ENCODE measurements around the gene SIX5. TPM values are rescaled to one million over a fixed set of nuclear protein-coding genes. Genes with fewer than 3 reads are reported as not detected.

The SIX5 gene
- total and polyA plus RNA-seq, 2 donors from 2014 or later, result 15.2 to 19.4 TPM

DNA sequence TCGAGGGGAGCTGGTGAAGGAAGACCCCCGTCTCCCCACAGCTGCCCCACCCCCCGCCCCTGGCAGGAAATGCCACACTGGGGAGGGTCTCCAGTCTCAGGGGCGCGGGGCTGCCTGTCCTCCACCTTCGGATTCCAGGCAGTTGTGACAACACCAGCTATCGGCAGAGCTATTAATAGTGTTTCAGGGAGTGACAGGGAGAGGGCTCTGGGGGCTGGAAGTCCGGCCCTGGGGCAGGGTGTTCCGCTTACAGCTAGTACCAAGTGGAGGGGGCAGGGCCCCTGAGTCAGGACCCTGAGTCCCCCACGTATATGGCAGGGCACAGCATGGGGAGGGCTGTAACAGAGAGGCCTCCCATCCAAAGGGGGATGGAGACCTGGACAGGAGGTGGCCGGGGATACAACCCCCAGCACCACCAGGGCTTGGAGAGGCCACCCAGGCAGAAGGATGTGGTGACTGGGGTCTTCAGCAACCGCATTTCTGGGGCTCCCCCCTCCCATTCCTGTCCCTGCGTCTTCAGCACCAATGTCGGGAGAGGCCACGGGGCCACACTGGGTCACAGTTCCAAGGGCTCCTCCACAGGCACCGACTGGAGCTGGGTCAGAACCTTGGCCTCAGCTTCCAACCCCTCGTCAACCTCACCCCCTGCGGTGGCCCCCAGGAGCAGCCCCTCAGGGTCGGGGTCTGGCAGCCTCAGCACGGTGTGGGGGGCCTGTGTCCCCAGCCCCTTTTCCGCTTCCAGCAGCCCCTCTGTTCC is 3.9 kb downstream of the SIX5 start:
- intact Hi-C loops (cut with DNase I), result no loop called here
- DNase-seq (peak in 3 of 5 donors; percentile 40 to 74 (median 61)), FAIRE-seq (no peak)
- Histone ChIP-seq H3K27ac (ENCODE audit: low read depth in 2 of 2, low read length in 2 of 2) (peak overlapping the region in 1 of 2 donors; percentile 32), H3K9ac (ENCODE audit: low read length in 3 of 3) (no peak overlapping the region), H3K4me3 (ENCODE audit: low read length in 3 of 3) (no peak overlapping the region), H3K9me3 (ENCODE audit: control insufficient read depth in 2 of 3, insufficient read depth in 1 of 3, low read length in 3 of 3) (no peaks in the 10 kb centered on the region), H3K27me3 (ENCODE audit: control insufficient read depth, insufficient read depth, low read length) (no peaks in the 10 kb centered on the region), H3K36me3 (ENCODE audit: control insufficient read depth in 2 of 3, insufficient read depth in 3 of 3, low read length in 3 of 3) (no peaks in the 10 kb centered on the region), H3K4me1 (ENCODE audit: control insufficient read depth in 2 of 3, insufficient read depth in 2 of 3, low read depth in 1 of 3, low read length in 3 of 3) (peaks cover 0 to 18% (median 0%) of the 10 kb centered on the region in 3 donors)
- TF ChIP-seq, protein P1, sequence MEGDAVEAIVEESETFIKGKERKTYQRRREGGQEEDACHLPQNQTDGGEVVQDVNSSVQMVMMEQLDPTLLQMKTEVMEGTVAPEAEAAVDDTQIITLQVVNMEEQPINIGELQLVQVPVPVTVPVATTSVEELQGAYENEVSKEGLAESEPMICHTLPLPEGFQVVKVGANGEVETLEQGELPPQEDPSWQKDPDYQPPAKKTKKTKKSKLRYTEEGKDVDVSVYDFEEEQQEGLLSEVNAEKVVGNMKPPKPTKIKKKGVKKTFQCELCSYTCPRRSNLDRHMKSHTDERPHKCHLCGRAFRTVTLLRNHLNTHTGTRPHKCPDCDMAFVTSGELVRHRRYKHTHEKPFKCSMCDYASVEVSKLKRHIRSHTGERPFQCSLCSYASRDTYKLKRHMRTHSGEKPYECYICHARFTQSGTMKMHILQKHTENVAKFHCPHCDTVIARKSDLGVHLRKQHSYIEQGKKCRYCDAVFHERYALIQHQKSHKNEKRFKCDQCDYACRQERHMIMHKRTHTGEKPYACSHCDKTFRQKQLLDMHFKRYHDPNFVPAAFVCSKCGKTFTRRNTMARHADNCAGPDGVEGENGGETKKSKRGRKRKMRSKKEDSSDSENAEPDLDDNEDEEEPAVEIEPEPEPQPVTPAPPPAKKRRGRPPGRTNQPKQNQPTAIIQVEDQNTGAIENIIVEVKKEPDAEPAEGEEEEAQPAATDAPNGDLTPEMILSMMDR (IDR thresholded peaks at IDR 0.05; ENCODE audit: borderline replicate concordance, extremely low read depth, insufficient read depth), result no peak

DNA sequence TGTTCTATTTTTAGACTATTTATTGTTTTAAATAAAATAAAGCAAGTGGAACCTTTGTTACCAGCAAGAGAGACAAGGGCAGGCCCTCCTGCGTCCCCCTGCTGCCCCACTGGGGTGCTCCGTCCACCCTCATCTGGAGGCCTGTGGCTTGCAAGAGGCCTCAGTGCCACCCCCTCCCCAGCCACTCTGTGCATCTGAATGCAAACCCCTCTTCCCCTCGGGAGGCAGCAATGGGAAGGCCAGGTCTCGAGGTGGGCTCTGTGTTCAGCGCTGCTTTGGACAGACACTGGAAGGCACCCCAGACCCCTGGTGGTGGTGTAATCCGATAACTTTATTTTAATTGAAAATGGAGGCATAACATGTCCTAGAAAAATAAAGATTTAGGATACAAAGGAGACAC is 4.6 kb downstream of the SIX5 start:
- Histone ChIP-seq H3K27me3 (ENCODE audit: control insufficient read depth, insufficient read depth, low read length) (no peaks in the 10 kb centered on the region), H3K4me3 (ENCODE audit: low read length in 3 of 3) (no peak overlapping the region), H3K4me1 (ENCODE audit: control insufficient read depth in 2 of 3, insufficient read depth in 2 of 3, low read depth in 1 of 3, low read length in 3 of 3) (peaks cover 0 to 18% (median 0%) of the 10 kb centered on the region in 3 donors), H3K36me3 (ENCODE audit: control insufficient read depth in 2 of 3, insufficient read depth in 3 of 3, low read length in 3 of 3) (no peaks in the 10 kb centered on the region), H3K9me3 (ENCODE audit: control insufficient read depth in 2 of 3, insufficient read depth in 1 of 3, low read length in 3 of 3) (no peaks in the 10 kb centered on the region), H3K27ac (ENCODE audit: low read depth in 2 of 2, low read length in 2 of 2) (no peak overlapping the region), H3K9ac (ENCODE audit: low read length in 3 of 3) (no peak overlapping the region)
- DNase-seq (peak in 4 of 5 donors; percentile 45 to 71 (median 54)), FAIRE-seq (no peak)
- TF ChIP-seq, protein P1 (IDR thresholded peaks at IDR 0.05; ENCODE audit: borderline replicate concordance, extremely low read depth, insufficient read depth), result no peak
- intact Hi-C loops (cut with DNase I), result no loop called here

DNA sequence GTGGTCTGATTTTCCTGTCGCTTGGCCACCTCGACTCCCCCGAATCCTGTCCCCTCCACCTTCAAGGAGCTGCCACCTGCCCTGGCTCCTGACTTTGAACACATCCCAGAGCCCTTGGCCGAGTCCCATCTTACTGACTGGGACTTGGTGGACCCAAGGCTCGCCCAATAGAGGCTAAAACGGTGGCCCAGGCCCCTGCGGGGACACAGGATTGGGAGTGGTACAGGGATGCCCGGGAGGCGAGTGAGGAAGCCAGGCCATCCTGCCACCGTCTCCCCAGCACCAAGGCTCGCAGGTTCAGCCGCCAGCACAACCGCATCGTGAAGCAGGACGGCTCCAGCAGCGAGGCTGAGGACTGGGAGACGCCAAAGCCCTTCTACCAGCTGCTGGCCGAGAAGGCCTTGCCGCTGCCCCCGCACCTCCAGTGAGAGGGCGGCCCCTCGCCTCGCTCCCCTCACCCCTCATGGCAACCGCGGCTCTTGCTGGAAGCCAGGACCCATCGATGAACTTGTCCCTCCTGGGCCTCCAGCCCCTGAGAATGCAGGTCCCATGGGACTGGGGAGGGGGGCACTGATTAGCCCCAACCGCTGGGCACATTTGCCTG is 5.3 kb downstream of the SIX5 start:
- peaks cover 0 to 18% (median 0%) of the 10 kb centered on the region in 3 donors for H3K4me1 ChIP-seq (ENCODE audit: control insufficient read depth in 2 of 3, insufficient read depth in 2 of 3, low read depth in 1 of 3, low read length in 3 of 3)
- no peaks in the 10 kb centered on the region for H3K9me3 ChIP-seq (ENCODE audit: control insufficient read depth in 2 of 3, insufficient read depth in 1 of 3, low read length in 3 of 3)
- H3K36me3 ChIP-seq (ENCODE audit: control insufficient read depth in 2 of 3, insufficient read depth in 3 of 3, low read length in 3 of 3), result no peaks in the 10 kb centered on the region
- H3K27ac ChIP-seq (ENCODE audit: low read depth in 2 of 2, low read length in 2 of 2), result peak overlapping the region in 1 of 2 donors; percentile 69
- H3K4me3 ChIP-seq (ENCODE audit: low read length in 3 of 3), result no peak overlapping the region
- FAIRE-seq (no peak), DNase-seq (peak in 4 of 5 donors; percentile 66 to 84 (median 74))
- intact Hi-C loops (cut with DNase I), result no loop called here
- H3K27me3 ChIP-seq (ENCODE audit: control insufficient read depth, insufficient read depth, low read length), result no peaks in the 10 kb centered on the region
- peak overlapping the region in 1 of 3 donors; percentile 58 for H3K9ac ChIP-seq (ENCODE audit: low read length in 3 of 3)
- TF ChIP-seq, protein P1 (IDR thresholded peaks at IDR 0.05; ENCODE audit: borderline replicate concordance, extremely low read depth, insufficient read depth), result no peak
